ENCODE measurements around the gene CDC14B. TPM values are rescaled to one million over a fixed set of nuclear protein-coding genes. Genes with fewer than 3 reads are reported as not detected.

The CDC14B gene
- polyA plus RNA-seq, 1 donor from 2014 or later = 7.0 TPM

GRCh38 chr9:96554801-96555566 lies 64.7 kb downstream of the CDC14B start:
- Histone ChIP-seq H3K9me3 (ENCODE audit: low read length) (no peaks in the 10 kb centered on the region), H3K36me3 (ENCODE audit: insufficient read depth, low read length) (no peaks in the 10 kb centered on the region), H3K4me2 (ENCODE audit: low read length) (peak overlapping the region; percentile 28), H3K27me3 (ENCODE audit: insufficient read depth, low read depth, low read length) (no peaks in the 10 kb centered on the region), H3K4me3 (ENCODE audit: low read length) (no peak overlapping the region), H4K20me1 (ENCODE audit: insufficient read depth) (no peaks in the 10 kb centered on the region), H3K9me2 (ENCODE audit: insufficient read depth, low read length) (no peaks in the 10 kb centered on the region), H3K9ac (ENCODE audit: low read length) (no peak overlapping the region), H2AFZ (ENCODE audit: low read depth, low read length) (no peak overlapping the region), H3K79me2 (replicated peaks; ENCODE audit: insufficient read depth, low read length) (no peaks in the 10 kb centered on the region), H3K27ac (ENCODE audit: low read length) (no peak overlapping the region), H3F3A (ENCODE audit: insufficient read depth, low read length, poor library complexity, severe bottlenecking) (no peaks in the 10 kb centered on the region)
- TF ChIP-seq REST (IDR thresholded peaks at IDR 0.05; ENCODE audit: borderline replicate concordance) = no peak
- no peak for TF ChIP-seq CTCF (IDR thresholded peaks at IDR 0.05; ENCODE audit: poor library complexity, severe bottlenecking)
- TF ChIP-seq EP300 (conservative IDR thresholded peaks at IDR 0.05; ENCODE audit: poor library complexity, severe bottlenecking) = no peak
- TF ChIP-seq EZH2 (IDR thresholded peaks at IDR 0.05; ENCODE audit: borderline replicate concordance, insufficient read depth, low read length, poor library complexity, severe bottlenecking) = no peak
- no peak for TF ChIP-seq POLR2AphosphoS5 (IDR thresholded peaks at IDR 0.05)
- no peak for TF ChIP-seq TAF1 (IDR thresholded peaks at IDR 0.05; ENCODE audit: low read depth)
- no peak for TF ChIP-seq MXI1 (conservative IDR thresholded peaks at IDR 0.05; ENCODE audit: poor library complexity, severe bottlenecking)
- TF ChIP-seq SMC3 (conservative IDR thresholded peaks at IDR 0.05; ENCODE audit: poor library complexity) = no peak
- TF ChIP-seq RAD21 (conservative IDR thresholded peaks at IDR 0.05) = no peak

- H3K9me2 ChIP-seq (ENCODE audit: insufficient read depth, low read length) = no peaks in the 10 kb centered on the region
- no peak overlapping the region for H3K4me2 ChIP-seq (ENCODE audit: low read length)
- H3F3A ChIP-seq (ENCODE audit: insufficient read depth, low read length, poor library complexity, severe bottlenecking) = no peaks in the 10 kb centered on the region
Measured at GRCh38 chr9:96554326-96554725, 65.3 kb downstream of the CDC14B start.

More at GRCh38 chr9:96554326-96554725, 65.3 kb downstream of the CDC14B start:
- no peaks in the 10 kb centered on the region for H3K79me2 ChIP-seq (replicated peaks; ENCODE audit: insufficient read depth, low read length)
- H3K9me3 ChIP-seq (ENCODE audit: low read length) = no peaks in the 10 kb centered on the region
- no peak overlapping the region for H2AFZ ChIP-seq (ENCODE audit: low read depth, low read length)
- no peak overlapping the region for H3K27ac ChIP-seq (ENCODE audit: low read length)
- no peaks in the 10 kb centered on the region for H4K20me1 ChIP-seq (ENCODE audit: insufficient read depth)
- no peak overlapping the region for H3K4me3 ChIP-seq (ENCODE audit: low read length)
- H3K27me3 ChIP-seq (ENCODE audit: insufficient read depth, low read depth, low read length) = no peaks in the 10 kb centered on the region
- no peaks in the 10 kb centered on the region for H3K36me3 ChIP-seq (ENCODE audit: insufficient read depth, low read length)
- no peak overlapping the region for H3K9ac ChIP-seq (ENCODE audit: low read length)
- TF ChIP-seq REST (IDR thresholded peaks at IDR 0.05; ENCODE audit: borderline replicate concordance) = no peak
- no peak for TF ChIP-seq SMC3 (conservative IDR thresholded peaks at IDR 0.05; ENCODE audit: poor library complexity)

Data from neural cell (in vitro differentiated cells).